ENCODE measurements around the gene NDUFC2. TPM values are rescaled to one million over a fixed set of nuclear protein-coding genes. Genes with fewer than 3 reads are reported as not detected.

NDUFC2 gene
- total RNA-seq, 4 donors from 2014 or later = 10.2 to 137 (median 66.7) TPM

DNA sequence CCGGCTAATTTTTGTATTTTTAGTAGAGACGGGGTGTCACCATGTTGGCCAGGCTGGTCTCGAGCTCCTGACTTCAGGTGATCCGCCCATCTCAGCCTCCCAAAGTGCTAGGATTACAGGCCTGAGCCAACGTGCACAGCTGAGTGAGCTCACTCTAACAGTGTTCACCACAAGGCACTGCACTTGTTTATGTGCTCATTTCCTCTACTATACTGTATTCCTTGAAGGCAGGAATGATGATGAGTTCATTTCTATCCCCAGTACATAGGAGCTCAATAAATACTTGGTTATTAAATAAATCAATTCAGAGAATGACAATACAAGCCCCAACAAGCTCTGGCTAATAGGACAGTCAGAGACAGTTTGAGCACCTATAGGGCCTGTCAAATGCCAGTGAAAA, 30.7 kb upstream of the NDUFC2 start:
- H3K36me3 ChIP-seq = no peaks in the 10 kb centered on the region
- H3K4me3 ChIP-seq = no peak overlapping the region
- H3K27me3 ChIP-seq = no peaks in the 10 kb centered on the region
- H3K27ac ChIP-seq = no peak overlapping the region
- TF ChIP-seq POLR2A (IDR thresholded peaks at IDR 0.05) = no peak
- no peak for TF ChIP-seq CTCF (IDR thresholded peaks at IDR 0.05)
- no peaks in the 10 kb centered on the region for H3K9me3 ChIP-seq
- no peaks in the 10 kb centered on the region for H3K4me1 ChIP-seq
- intact Hi-C loops (cut with DNase I; ENCODE audit: low total_unique reads) = no loop called here
- no peak for DNase-seq

DNA sequence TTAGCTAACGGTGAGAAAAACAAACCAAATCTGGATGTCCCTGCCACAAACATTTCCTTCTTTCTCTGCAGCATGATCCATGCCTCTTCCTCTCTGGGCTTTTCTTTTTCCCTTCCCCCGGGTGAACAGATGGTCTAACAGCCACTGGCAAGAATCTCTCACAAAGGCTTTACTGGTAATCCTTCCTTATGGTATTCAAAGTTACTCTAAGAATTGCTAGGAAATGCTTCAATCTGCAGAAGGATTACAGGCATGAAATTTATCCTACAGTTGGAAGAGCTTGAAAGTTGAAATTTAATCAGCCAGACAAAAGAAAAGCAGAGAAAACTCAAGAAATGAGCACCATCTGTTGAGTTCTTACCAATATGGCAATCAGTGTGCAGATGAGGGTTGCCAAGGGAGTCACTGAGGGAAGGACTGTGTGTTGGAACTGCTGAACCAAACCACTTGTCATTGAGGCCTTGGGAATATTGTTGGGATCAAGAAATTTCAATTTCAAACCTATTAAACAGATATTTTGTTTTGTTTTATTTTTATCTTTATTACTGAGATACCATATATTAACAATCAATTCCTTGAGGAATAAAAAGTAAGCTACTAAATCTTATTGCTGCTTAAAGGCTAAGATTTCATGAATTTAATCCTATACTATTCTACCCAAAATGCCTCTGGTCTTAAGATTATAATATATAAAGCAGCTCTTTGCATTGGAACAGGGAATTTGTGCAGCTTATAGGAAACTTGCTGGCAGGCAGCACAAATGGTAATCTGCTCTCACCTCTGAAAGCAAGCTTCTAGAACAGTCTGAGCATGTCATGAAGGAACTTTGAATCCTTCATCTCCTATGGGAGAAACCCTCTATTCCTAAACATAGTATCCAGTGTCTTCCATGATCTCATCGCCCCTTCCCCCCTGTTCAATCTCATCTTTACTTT, 29.7 kb upstream of the NDUFC2 start:
- H3K27ac ChIP-seq = no peak overlapping the region
- no peaks in the 10 kb centered on the region for H3K36me3 ChIP-seq
- H3K9me3 ChIP-seq = no peaks in the 10 kb centered on the region
- no peak for DNase-seq
- intact Hi-C loops (cut with DNase I; ENCODE audit: low total_unique reads) = no loop called here
- TF ChIP-seq CTCF (IDR thresholded peaks at IDR 0.05) (no peak), POLR2A (IDR thresholded peaks at IDR 0.05) (no peak)
- H3K4me1 ChIP-seq = no peaks in the 10 kb centered on the region
- no peaks in the 10 kb centered on the region for H3K27me3 ChIP-seq
- no peak overlapping the region for H3K4me3 ChIP-seq

GRCh38 chr11:78100676-78101472, 21.2 kb upstream of the NDUFC2 start:
- no peaks in the 10 kb centered on the region for H3K36me3 ChIP-seq
- no peak for DNase-seq
- no peak overlapping the region for H3K27ac ChIP-seq
- H3K4me3 ChIP-seq = no peak overlapping the region
- intact Hi-C loops (cut with DNase I; ENCODE audit: low total_unique reads) = no loop called here
- TF ChIP-seq CTCF (IDR thresholded peaks at IDR 0.05) (no peak), POLR2A (IDR thresholded peaks at IDR 0.05) (no peak)
- no peaks in the 10 kb centered on the region for H3K4me1 ChIP-seq
- H3K27me3 ChIP-seq = no peaks in the 10 kb centered on the region
- H3K9me3 ChIP-seq = no peaks in the 10 kb centered on the region

DNA sequence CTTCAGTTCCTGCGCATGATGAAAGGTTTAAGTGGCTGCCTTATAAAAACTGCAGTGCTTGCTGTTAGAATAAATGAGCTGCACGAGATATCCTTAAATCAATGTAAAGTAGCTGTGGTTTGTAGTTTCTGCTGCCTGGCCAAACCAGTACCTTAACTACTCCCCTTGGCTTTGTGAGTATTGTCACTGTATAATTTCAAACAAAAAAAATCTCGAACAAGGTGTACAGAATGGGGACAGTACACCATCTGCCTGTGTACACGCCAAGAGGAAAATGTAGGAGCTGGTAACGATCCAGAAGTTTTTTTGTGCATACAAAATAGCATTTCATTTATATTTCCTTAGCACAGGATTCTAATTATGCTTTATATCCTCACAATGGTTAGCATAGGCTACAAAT, 20.6 kb upstream of the NDUFC2 start:
- H3K4me3 ChIP-seq = no peak overlapping the region
- intact Hi-C loops (cut with DNase I; ENCODE audit: low total_unique reads) = no loop called here

More for the DNA sequence above, 20.6 kb upstream of the NDUFC2 start:
- Histone ChIP-seq H3K27me3 (no peaks in the 10 kb centered on the region), H3K4me1 (no peaks in the 10 kb centered on the region), H3K36me3 (no peaks in the 10 kb centered on the region), H3K27ac (no peak overlapping the region), H3K9me3 (no peaks in the 10 kb centered on the region)
- DNase-seq = no peak
- TF ChIP-seq POLR2A (IDR thresholded peaks at IDR 0.05) (no peak), CTCF (IDR thresholded peaks at IDR 0.05) (no peak)
